Liver (tissue), 9 donors: Measurements from ENCODE around the gene OR7A17. TPM values are rescaled to one million over a fixed set of nuclear protein-coding genes. Genes with fewer than 3 reads are reported as not detected.

Experiments
- DNase-seq: peaks from one replicate; pipeline ENCODE4 v3.0.0-alpha.2; 2017; ENCODE audit warnings: low spot score
- H3K27ac ChIP-seq, 2 donors: one replicate each; pipeline ENCODE4 v1.7.0; 2013; ENCODE audit warnings: inconsistent platforms in 2 of 2, low read length in 2 of 2, control low read depth in 1 of 2, low read depth in 1 of 2, mild to moderate bottlenecking in 1 of 2
- H3K27me3 ChIP-seq, 4 donors: one replicate each; pipeline versions ENCODE4 v1.6.1 to v1.7.0; 2013; ENCODE audit warnings: low read length in 3 of 4, inconsistent platforms in 1 of 4, mild to moderate bottlenecking in 1 of 4, moderate library complexity in 1 of 4; ENCODE audit not compliant: control insufficient read depth in 4 of 4, insufficient read depth in 4 of 4
- H3K36me3 ChIP-seq, 4 donors: one replicate each; pipeline versions ENCODE4 v1.6.1 to v1.7.0; 2013; ENCODE audit warnings: low read length in 3 of 4, mild to moderate bottlenecking in 3 of 4, low read depth in 1 of 4, moderate library complexity in 1 of 4; ENCODE audit not compliant: control insufficient read depth in 4 of 4, insufficient read depth in 3 of 4
- H3K4me1 ChIP-seq, 4 donors: one replicate each; pipeline versions ENCODE4 v1.6.1 to v1.7.0; 2013; ENCODE audit warnings: low read length in 3 of 4, mild to moderate bottlenecking in 3 of 4, moderate library complexity in 1 of 4; ENCODE audit not compliant: control insufficient read depth in 4 of 4, insufficient read depth in 4 of 4
- H3K4me3 ChIP-seq, 3 donors: one replicate each; pipeline versions ENCODE4 v1.6.1 to v1.7.0; 2013; ENCODE audit warnings: low read length in 3 of 3, control low read depth in 1 of 3, low read depth in 1 of 3, mild to moderate bottlenecking in 1 of 3
- H3K9ac ChIP-seq, 2 donors: one replicate each; pipeline ENCODE4 v1.7.0; 2013; ENCODE audit warnings: low read length in 2 of 2, mild to moderate bottlenecking in 2 of 2, moderate library complexity in 2 of 2, control low read depth in 1 of 2, low read depth in 1 of 2
- H3K9me3 ChIP-seq, 4 donors: one replicate each; pipeline versions ENCODE4 v1.6.1 to v1.7.0; 2013; ENCODE audit warnings: low read length in 3 of 4; ENCODE audit not compliant: control insufficient read depth in 4 of 4
- CTCF ChIP-seq: fragments of 150-350 bp; IDR thresholded peaks from 2 replicates; pipeline ENCODE4 v1.5.1; 2017; ENCODE audit warnings: improper control_type of control experiment, low read depth, low read length; ENCODE audit not compliant: missing input control
- EGR1 ChIP-seq, 2 donors: IDR thresholded peaks; 2 replicates each; pipeline ENCODE4 v1.6.1; 2016 to 2018; ENCODE audit warnings: antibody characterized with exemption in 2 of 2, low read depth in 2 of 2
- FOXA1 ChIP-seq: IDR thresholded peaks from 2 replicates; pipeline ENCODE4 v1.6.1; 2016; ENCODE audit warnings: antibody characterized with exemption
- FOXA2 ChIP-seq: IDR thresholded peaks from 2 replicates; pipeline ENCODE4 v1.6.1; 2016; ENCODE audit warnings: antibody characterized with exemption
- GABPA ChIP-seq, 2 donors: IDR thresholded peaks in 1 of 2; conservative IDR thresholded peaks in 1 of 2; 2 replicates each; pipeline ENCODE4 v1.6.1; 2016; ENCODE audit warnings: antibody characterized with exemption in 2 of 2, mild to moderate bottlenecking in 1 of 2, moderate library complexity in 1 of 2
- HNF4A ChIP-seq, 2 donors: conservative IDR thresholded peaks; 2 replicates each; pipeline ENCODE4 v1.6.1; 2016; ENCODE audit warnings: antibody characterized with exemption in 2 of 2, mild to moderate bottlenecking in 2 of 2
- HNF4G ChIP-seq: IDR thresholded peaks from 2 replicates; pipeline ENCODE4 v1.6.1; 2016; ENCODE audit warnings: antibody characterized with exemption
- JUND ChIP-seq, 2 donors: IDR thresholded peaks; 2 replicates each; pipeline ENCODE4 v1.6.1; 2016; ENCODE audit warnings: antibody characterized with exemption in 2 of 2
- MAX ChIP-seq: IDR thresholded peaks from 2 replicates; pipeline ENCODE4 v1.6.1; 2016; ENCODE audit warnings: antibody characterized with exemption
- NR2F2 ChIP-seq: IDR thresholded peaks from 2 replicates; pipeline ENCODE4 v1.6.1; 2016; ENCODE audit warnings: antibody characterized with exemption
- RAD21 ChIP-seq, 2 donors: IDR thresholded peaks; 2 replicates each; pipeline ENCODE4 v1.6.1; 2016; ENCODE audit warnings: antibody characterized with exemption in 2 of 2, mild to moderate bottlenecking in 2 of 2
- RXRA ChIP-seq, 2 donors: IDR thresholded peaks; 2 replicates each; pipeline ENCODE4 v1.6.1; 2017 to 2018; ENCODE audit warnings: antibody characterized with exemption in 2 of 2, mild to moderate bottlenecking in 1 of 2
- TAF1 ChIP-seq: conservative IDR thresholded peaks from 2 replicates; pipeline ENCODE4 v1.6.1; 2016; ENCODE audit warnings: antibody characterized with exemption, mild to moderate bottlenecking
- YY1 ChIP-seq: IDR thresholded peaks from 2 replicates; pipeline ENCODE4 v1.6.1; 2016; ENCODE audit warnings: antibody characterized with exemption, mild to moderate bottlenecking
- WGBS: extraction: QIAGEN DNeasy Blood & Tissue Kit; methylation state at CpG from one replicate; pipeline ENCODE4 v1.1.7; 2013; 5-methylcytosine and 5-hydroxymethylcytosine counted together
- polyA plus RNA-seq, 2 donors: library from polyadenylated mRNA; stranded (reverse) in 1 of 2; unstranded in 1 of 2; fragments of 200-250 nt in 1 of 2; fragments of >200 nt in 1 of 2; fragmentation: Nextera tagmentation in 1 of 2; extraction: Ambion mirVana in 1 of 2; gene quantifications; one replicate each; pipeline versions ENCODE4 v1.2.1 to v1.2.3, GENCODE V29; 2013 to 2015
- total RNA-seq, 2 donors: library from RNA; depleted of rRNA; stranded (reverse); fragments of >200 nt; gene quantifications; one replicate each; pipeline ENCODE4 v1.2.3, GENCODE V29; 2014
- TF ChIP-seq, protein P1 (sequence below): IDR thresholded peaks from 2 replicates; pipeline ENCODE4 v1.6.1; 2016; ENCODE audit warnings: antibody characterized with exemption, mild to moderate bottlenecking
- TF ChIP-seq, protein P2 (sequence below): IDR thresholded peaks from 2 replicates; pipeline ENCODE4 v1.6.1; 2016; ENCODE audit warnings: antibody characterized with exemption
- TF ChIP-seq, protein P3 (sequence below): IDR thresholded peaks from 2 replicates; pipeline ENCODE4 v1.6.1; 2016; ENCODE audit warnings: antibody characterized with exemption
- donor health status: healthy.
- donor health status: healthy.
- donor health status: healthy.
- donor health status: healthy.
- donor health status: healthy.

OR7A17 gene
- total and polyA plus RNA-seq, 4 donors: not detected

GRCh38 chr19:14916848-14917247 is 30.9 kb upstream of the OR7A17 start:
- Histone ChIP-seq H3K27me3 (peaks cover 0 to 7% (median 0%) of the 10 kb centered on the region in 4 donors), H3K4me1 (no peaks in the 10 kb centered on the region), H3K4me3 (no peak overlapping the region), H3K27ac (no peak overlapping the region), H3K9ac (no peak overlapping the region), H3K9me3 (peaks cover 3 to 10% (median 5%) of the 10 kb centered on the region in 4 donors), H3K36me3 (no peaks in the 10 kb centered on the region)
- WGBS: 79% methylated on average over 5 of the region's 5 CpGs
- no peak for TF ChIP-seq RXRA (IDR thresholded peaks at IDR 0.05)
- no peak for TF ChIP-seq HNF4A (conservative IDR thresholded peaks at IDR 0.05)
- TF ChIP-seq GABPA (IDR thresholded peaks at IDR 0.05 in 1 of 2, conservative IDR thresholded peaks at IDR 0.05 in 1 of 2): no peak
- TF ChIP-seq, protein P1, sequence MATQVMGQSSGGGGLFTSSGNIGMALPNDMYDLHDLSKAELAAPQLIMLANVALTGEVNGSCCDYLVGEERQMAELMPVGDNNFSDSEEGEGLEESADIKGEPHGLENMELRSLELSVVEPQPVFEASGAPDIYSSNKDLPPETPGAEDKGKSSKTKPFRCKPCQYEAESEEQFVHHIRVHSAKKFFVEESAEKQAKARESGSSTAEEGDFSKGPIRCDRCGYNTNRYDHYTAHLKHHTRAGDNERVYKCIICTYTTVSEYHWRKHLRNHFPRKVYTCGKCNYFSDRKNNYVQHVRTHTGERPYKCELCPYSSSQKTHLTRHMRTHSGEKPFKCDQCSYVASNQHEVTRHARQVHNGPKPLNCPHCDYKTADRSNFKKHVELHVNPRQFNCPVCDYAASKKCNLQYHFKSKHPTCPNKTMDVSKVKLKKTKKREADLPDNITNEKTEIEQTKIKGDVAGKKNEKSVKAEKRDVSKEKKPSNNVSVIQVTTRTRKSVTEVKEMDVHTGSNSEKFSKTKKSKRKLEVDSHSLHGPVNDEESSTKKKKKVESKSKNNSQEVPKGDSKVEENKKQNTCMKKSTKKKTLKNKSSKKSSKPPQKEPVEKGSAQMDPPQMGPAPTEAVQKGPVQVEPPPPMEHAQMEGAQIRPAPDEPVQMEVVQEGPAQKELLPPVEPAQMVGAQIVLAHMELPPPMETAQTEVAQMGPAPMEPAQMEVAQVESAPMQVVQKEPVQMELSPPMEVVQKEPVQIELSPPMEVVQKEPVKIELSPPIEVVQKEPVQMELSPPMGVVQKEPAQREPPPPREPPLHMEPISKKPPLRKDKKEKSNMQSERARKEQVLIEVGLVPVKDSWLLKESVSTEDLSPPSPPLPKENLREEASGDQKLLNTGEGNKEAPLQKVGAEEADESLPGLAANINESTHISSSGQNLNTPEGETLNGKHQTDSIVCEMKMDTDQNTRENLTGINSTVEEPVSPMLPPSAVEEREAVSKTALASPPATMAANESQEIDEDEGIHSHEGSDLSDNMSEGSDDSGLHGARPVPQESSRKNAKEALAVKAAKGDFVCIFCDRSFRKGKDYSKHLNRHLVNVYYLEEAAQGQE: no peak
- TF ChIP-seq FOXA1: no peak
- TF ChIP-seq, protein P2, sequence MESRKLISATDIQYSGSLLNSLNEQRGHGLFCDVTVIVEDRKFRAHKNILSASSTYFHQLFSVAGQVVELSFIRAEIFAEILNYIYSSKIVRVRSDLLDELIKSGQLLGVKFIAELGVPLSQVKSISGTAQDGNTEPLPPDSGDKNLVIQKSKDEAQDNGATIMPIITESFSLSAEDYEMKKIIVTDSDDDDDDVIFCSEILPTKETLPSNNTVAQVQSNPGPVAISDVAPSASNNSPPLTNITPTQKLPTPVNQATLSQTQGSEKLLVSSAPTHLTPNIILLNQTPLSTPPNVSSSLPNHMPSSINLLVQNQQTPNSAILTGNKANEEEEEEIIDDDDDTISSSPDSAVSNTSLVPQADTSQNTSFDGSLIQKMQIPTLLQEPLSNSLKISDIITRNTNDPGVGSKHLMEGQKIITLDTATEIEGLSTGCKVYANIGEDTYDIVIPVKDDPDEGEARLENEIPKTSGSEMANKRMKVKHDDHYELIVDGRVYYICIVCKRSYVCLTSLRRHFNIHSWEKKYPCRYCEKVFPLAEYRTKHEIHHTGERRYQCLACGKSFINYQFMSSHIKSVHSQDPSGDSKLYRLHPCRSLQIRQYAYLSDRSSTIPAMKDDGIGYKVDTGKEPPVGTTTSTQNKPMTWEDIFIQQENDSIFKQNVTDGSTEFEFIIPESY: no peak
- no peak for TF ChIP-seq EGR1 (IDR thresholded peaks at IDR 0.05; ENCODE audit: low read depth in 2 of 2)
- TF ChIP-seq, protein P3, sequence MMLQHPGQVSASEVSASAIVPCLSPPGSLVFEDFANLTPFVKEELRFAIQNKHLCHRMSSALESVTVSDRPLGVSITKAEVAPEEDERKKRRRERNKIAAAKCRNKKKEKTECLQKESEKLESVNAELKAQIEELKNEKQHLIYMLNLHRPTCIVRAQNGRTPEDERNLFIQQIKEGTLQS: no peak
- TF ChIP-seq TAF1: no peak
- TF ChIP-seq YY1: no peak
- no peak for TF ChIP-seq NR2F2
- TF ChIP-seq HNF4G: no peak
- TF ChIP-seq FOXA2: no peak
- TF ChIP-seq CTCF: no peak
- no peak for TF ChIP-seq MAX
- no peak for TF ChIP-seq JUND (IDR thresholded peaks at IDR 0.05)
- no peak for TF ChIP-seq RAD21 (IDR thresholded peaks at IDR 0.05)
- DNase-seq: no peak

- no peaks in the 10 kb centered on the region for H3K36me3 ChIP-seq
- no peak for TF ChIP-seq EGR1 (IDR thresholded peaks at IDR 0.05; ENCODE audit: low read depth in 2 of 2)
- no peak for TF ChIP-seq FOXA1
- TF ChIP-seq NR2F2: no peak
- no peak for TF ChIP-seq HNF4A (conservative IDR thresholded peaks at IDR 0.05)
- TF ChIP-seq TAF1: no peak
- TF ChIP-seq GABPA (IDR thresholded peaks at IDR 0.05 in 1 of 2, conservative IDR thresholded peaks at IDR 0.05 in 1 of 2): no peak
- TF ChIP-seq CTCF: no peak
- no peak for TF ChIP-seq MAX
- TF ChIP-seq FOXA2: no peak
- TF ChIP-seq, protein P3: no peak
- no peak for TF ChIP-seq YY1
- no peak overlapping the region for H3K4me3 ChIP-seq
- DNase-seq: no peak
- no peak overlapping the region for H3K9ac ChIP-seq
- H3K27me3 ChIP-seq: peaks cover 0 to 7% (median 0%) of the 10 kb centered on the region in 4 donors
- H3K4me1 ChIP-seq: no peaks in the 10 kb centered on the region
- peaks cover 3 to 10% (median 5%) of the 10 kb centered on the region in 4 donors for H3K9me3 ChIP-seq
- 61% methylated on average over 6 of the region's 6 CpGs for WGBS
- H3K27ac ChIP-seq: no peak overlapping the region
Observed at GRCh38 chr19:14915116-14915515, 29.2 kb upstream of the OR7A17 start.
